Measurements from ENCODE around the gene TMPRSS13.

- TF ChIP-seq CTCF (conservative IDR thresholded peaks at IDR 0.05) (no peak), EZH2 (IDR thresholded peaks at IDR 0.05; ENCODE audit: low read depth) (no peak)
These were observed 47.8 kb upstream of the TMPRSS13 start for GRCh38 chr11:117977029-117977428.
